GM21381 (cell line): Measurements from ENCODE around the gene LENG1.

ENCODE experiments used
- ATAC-seq: cut with Tn5 transposase; IDR thresholded peaks from one replicate; pipeline ENCODE4 v1.9.1; 2021; ENCODE audit warnings: mild to moderate bottlenecking, moderate library complexity; ENCODE audit not compliant: unreplicated experiment

Gene LENG1

DNA sequence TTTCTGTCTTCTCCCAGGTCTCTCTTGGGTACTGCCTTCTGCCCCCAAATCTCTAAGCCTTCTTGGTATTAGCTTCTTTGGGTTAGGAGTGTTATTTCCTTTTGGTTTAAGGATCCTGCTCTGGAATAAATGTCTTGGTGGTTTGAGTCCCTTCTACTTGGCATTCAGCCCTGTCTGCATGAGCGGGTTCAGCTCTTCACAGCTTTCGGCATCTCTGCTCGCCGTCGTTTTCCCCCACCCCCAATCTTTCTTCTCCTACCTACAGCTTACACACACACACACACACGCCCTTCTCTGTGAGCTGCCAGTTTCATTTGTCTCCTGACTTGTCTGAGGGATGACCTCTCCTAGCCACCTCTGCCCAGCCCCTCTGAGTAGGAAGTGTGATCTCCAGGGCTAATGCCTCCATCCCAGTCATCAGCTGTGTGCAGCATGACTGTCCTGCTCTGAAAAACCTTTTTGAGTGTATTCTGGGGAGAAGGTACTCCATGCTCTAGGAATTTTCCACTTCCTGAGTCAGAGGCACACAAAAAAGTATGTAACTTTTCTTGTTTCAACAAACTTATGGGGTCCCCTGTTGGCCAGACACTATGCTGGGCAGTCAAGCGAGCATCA, 17.2 kb downstream of the LENG1 start:
- ATAC-seq: no peak

DNA sequence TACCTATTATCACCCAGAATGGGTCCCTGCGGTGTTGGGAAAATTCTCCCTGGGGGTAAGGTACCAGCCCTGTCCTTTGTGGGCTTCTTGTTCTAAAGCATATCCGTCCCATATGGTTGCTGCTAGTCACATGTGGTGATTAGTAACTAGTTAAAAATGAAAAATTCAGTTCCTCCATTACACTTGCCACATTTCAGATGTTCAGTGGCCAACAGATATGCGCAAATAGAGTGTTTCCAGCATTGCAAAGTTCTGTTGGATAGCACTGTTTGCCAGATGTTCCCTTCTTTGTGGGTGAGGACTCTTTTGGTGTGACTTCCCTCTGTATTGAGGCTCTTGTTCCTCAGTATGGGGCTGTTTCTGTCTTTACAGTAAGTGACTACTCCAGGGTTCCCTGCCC, 18.2 kb downstream of the LENG1 start:
- ATAC-seq: no peak

GRCh38 chr19:54138489-54139256, 20.8 kb downstream of the LENG1 start:
- ATAC-seq: no peak

GRCh38 chr19:54137699-54138488, 21.6 kb downstream of the LENG1 start, which contains the start of gene CNOT3:
CNOT3 (plus strand) TSS chr19:54137762; CDS start chr19:54142979, 5,217 bp downstream.
- no peak for ATAC-seq

- ATAC-seq: peak; percentile 80
Observed at GRCh38 chr19:54136864-54137698, 22.4 kb downstream of the LENG1 start.

DNA sequence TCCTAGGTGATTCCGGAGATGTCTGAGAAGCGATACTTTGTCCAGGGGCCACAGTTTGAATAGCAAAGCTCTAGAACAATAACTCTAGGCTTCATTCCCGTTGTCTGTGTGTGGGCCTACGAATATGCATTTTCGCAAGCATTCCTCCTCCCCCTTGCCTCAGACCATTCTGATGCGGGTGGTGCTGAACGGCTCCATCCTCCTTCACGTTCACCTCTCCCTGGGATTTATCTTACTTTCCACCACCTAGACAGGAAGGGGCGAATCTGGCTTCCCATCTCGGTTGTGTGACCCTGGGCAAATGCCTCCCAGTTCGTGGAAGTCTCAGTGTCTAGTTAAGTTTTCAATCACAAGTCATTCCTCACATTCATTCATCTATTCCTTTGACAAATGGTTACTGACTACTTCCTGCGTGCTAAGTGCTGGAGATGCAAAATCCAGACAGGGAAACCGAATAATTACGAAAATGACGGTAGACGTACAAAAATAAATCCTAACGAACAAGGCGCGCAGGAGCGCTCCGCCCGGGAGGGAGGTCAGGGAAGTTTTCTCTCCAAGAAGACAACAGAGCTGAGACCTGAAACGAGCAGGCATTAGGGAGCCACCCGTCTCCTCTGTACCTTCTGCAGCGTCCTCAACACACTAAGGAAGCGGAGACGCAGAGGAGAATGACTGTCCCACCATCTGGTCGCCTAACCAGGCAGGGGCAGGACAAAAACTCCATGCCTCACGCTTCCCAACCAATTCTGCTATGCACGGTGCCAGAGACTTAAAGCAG, 23.2 kb downstream of the LENG1 start:
- ATAC-seq: no peak

- no peak for ATAC-seq
Observed at GRCh38 chr19:54133957-54134590, 25.4 kb downstream of the LENG1 start.

GRCh38 chr19:54133312-54133956, 26.1 kb downstream of the LENG1 start:
- no peak for ATAC-seq

- ATAC-seq: no peak
Observed at GRCh38 chr19:54129617-54129996, 29.9 kb downstream of the LENG1 start.

- no peak for ATAC-seq
Observed at GRCh38 chr19:54128796-54129616, 30.5 kb downstream of the LENG1 start.

GRCh38 chr19:54128441-54128725, 31.1 kb downstream of the LENG1 start:
- ATAC-seq: no peak

- no peak for ATAC-seq
Observed at GRCh38 chr19:54127688-54128440, 31.7 kb downstream of the LENG1 start.

DNA sequence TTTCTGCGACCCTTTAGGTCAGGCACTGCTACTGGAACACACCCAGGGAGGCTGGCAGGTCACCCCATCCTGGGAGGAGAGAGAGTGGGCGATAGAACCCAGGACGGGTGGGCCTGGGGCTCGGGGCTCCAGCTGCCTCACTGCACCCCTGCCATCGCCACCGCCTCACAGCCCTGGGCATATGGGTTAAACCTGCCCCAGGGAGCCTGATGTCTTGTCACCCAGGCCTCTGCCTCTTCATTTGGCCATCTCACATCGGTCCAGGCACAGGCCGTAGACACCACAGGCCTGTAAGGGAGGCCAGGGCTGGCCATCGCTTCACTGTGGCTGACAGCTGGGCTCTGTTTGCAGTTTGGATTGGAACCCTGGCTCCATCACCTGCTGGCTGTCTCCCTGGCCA, 33.8 kb downstream of the LENG1 start:
- no peak for ATAC-seq

DNA sequence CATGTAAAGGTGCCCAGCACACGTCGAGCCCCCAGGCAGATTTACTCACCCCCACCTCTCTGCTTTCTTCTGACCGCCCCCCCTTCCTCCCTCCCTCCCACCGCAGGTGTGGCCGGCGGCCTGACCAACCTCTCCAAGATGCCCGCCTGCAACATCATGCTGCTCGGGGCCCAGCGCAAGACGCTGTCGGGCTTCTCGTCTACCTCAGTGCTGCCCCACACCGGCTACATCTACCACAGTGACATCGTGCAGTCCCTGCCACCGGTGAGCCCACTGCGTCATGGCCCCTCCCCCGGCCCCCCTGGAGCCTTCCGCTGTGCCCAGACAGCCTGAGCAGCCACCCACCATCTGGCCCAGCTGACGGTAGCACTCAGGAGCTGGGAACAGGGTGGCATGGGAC, 35.1 kb downstream of the LENG1 start:
- ATAC-seq: no peak

DNA sequence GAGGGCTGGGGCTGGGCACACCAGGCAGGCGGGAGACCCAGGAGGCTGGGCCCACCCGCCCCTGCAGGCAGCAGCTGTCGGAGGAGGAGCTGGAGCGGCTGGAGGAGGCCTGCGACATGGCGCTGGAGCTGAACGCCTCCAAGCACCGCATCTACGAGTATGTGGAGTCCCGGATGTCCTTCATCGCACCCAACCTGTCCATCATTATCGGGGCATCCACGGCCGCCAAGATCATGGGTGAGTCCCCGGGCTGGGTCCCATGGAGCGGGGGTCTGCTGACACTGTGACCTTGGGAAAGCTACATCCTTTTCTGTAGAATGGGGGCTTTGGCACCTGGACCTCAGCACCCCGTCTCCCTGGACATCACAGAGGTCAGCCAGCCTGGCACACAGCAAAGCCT, 35.8 kb downstream of the LENG1 start:
- ATAC-seq: no peak

GRCh38 chr19:54121259-54121658, 38.3 kb downstream of the LENG1 start:
- no peak for ATAC-seq

GRCh38 chr19:54115109-54116063, 44.1 kb downstream of the LENG1 start, which contains the start of the genes PRPF31 and TFPT:
PRPF31 (plus strand) TSS chr19:54115754; CDS start chr19:54118279, 2,525 bp downstream.
TFPT (minus strand) TSS chr19:54115657; CDS start chr19:54115269, 388 bp downstream.
- ATAC-seq: peak; percentile 78
